ENCODE data around the gene PPP1R14B. TPM values are rescaled to one million over a fixed set of nuclear protein-coding genes. Genes with fewer than 3 reads are reported as not detected.

Gene PPP1R14B
- total RNA-seq, 1 experiment from 2014 or later = 467 TPM

- Histone ChIP-seq H3K27me3 (replicated peaks) (no peaks in the 10 kb centered on the region), H3K9me3 (replicated peaks) (no peaks in the 10 kb centered on the region), H3K36me3 (peaks cover 56% of the 10 kb centered on the region), H3K4me1 (replicated peaks) (peaks cover 13% of the 10 kb centered on the region), H3K27ac (no peak overlapping the region), H3K4me3 (no peak overlapping the region)
- peak in 1 of 2 experiments; percentile 47 for DNase-seq (ENCODE audit: low read depth in 1 of 2, low spot score in 2 of 2)
Observed at GRCh38 chr11:64220798-64221197, 25.9 kb downstream of the PPP1R14B start.

- peaks cover 7% of the 10 kb centered on the region for H3K4me1 ChIP-seq (replicated peaks)
- DNase-seq (ENCODE audit: low read depth in 1 of 2, low spot score in 2 of 2) = peak in 1 of 2 experiments; percentile 47
Observed at GRCh38 chr11:64220271-64220670, 26.5 kb downstream of the PPP1R14B start.

GRCh38 chr11:64219755-64220154, 27.0 kb downstream of the PPP1R14B start:
- Histone ChIP-seq H3K9me3 (replicated peaks) (no peaks in the 10 kb centered on the region), H3K4me1 (replicated peaks) (peaks cover 6% of the 10 kb centered on the region), H3K27me3 (replicated peaks) (no peaks in the 10 kb centered on the region), H3K27ac (no peak overlapping the region), H3K36me3 (peaks cover 59% of the 10 kb centered on the region), H3K4me3 (no peak overlapping the region)
- peak in 1 of 2 experiments; percentile 52 for DNase-seq (ENCODE audit: low read depth in 1 of 2, low spot score in 2 of 2)

More at GRCh38 chr11:64220271-64220670, 26.5 kb downstream of the PPP1R14B start:
- no peaks in the 10 kb centered on the region for H3K9me3 ChIP-seq (replicated peaks)
- peaks cover 56% of the 10 kb centered on the region for H3K36me3 ChIP-seq
- no peaks in the 10 kb centered on the region for H3K27me3 ChIP-seq (replicated peaks)
- no peak overlapping the region for H3K27ac ChIP-seq
- H3K4me3 ChIP-seq = no peak overlapping the region

- Histone ChIP-seq H3K27ac (no peak overlapping the region), H3K27me3 (replicated peaks) (no peaks in the 10 kb centered on the region), H3K4me1 (replicated peaks) (peaks cover 3% of the 10 kb centered on the region; the same call in 1 of the 2 replicates)
Observed at GRCh38 chr11:64219354-64219684, 27.4 kb downstream of the PPP1R14B start.

GRCh38 chr11:64218628-64219353, 28.0 kb downstream of the PPP1R14B start:
- Histone ChIP-seq H3K4me1 (replicated peaks) (0 out of 2 replicates have a peak, but pooled peaks cover 3% of the 10 kb centered on the region), H3K27ac (no peak overlapping the region), H3K36me3 (peaks cover 51% of the 10 kb centered on the region), H3K4me3 (no peak overlapping the region), H3K9me3 (replicated peaks) (no peaks in the 10 kb centered on the region), H3K27me3 (replicated peaks) (no peaks in the 10 kb centered on the region)
- peak in 1 of 2 experiments; percentile 49 for DNase-seq (ENCODE audit: low read depth in 1 of 2, low spot score in 2 of 2)

More at GRCh38 chr11:64219354-64219684, 27.4 kb downstream of the PPP1R14B start:
- peak in 1 of 2 experiments; percentile 51 for DNase-seq (ENCODE audit: low read depth in 1 of 2, low spot score in 2 of 2)
- peaks cover 55% of the 10 kb centered on the region for H3K36me3 ChIP-seq
- no peak overlapping the region for H3K4me3 ChIP-seq
- H3K9me3 ChIP-seq (replicated peaks) = no peaks in the 10 kb centered on the region

GRCh38 chr11:64216879-64217278, 29.9 kb downstream of the PPP1R14B start:
- H3K27me3 ChIP-seq (replicated peaks) = no peaks in the 10 kb centered on the region
- no peak for DNase-seq (ENCODE audit: low read depth in 1 of 2, low spot score in 2 of 2)
- no peaks in the 10 kb centered on the region for H3K9me3 ChIP-seq (replicated peaks)
- H3K4me1 ChIP-seq (replicated peaks) = 0 out of 2 replicates have a peak, but pooled peaks cover 3% of the 10 kb centered on the region
- peaks cover 37% of the 10 kb centered on the region for H3K36me3 ChIP-seq
- no peak overlapping the region for H3K4me3 ChIP-seq
- H3K27ac ChIP-seq = no peak overlapping the region

GRCh38 chr11:64211181-64211872, 35.4 kb downstream of the PPP1R14B start:
- peaks cover 26% of the 10 kb centered on the region for H3K4me1 ChIP-seq (replicated peaks)
- no peaks in the 10 kb centered on the region for H3K27me3 ChIP-seq (replicated peaks)
- H3K4me3 ChIP-seq = no peak overlapping the region
- no peak overlapping the region for H3K27ac ChIP-seq
- H3K9me3 ChIP-seq (replicated peaks) = no peaks in the 10 kb centered on the region
- peaks cover 27% of the 10 kb centered on the region for H3K36me3 ChIP-seq
- no peak for DNase-seq (ENCODE audit: low read depth in 1 of 2, low spot score in 2 of 2)

GRCh38 chr11:64210301-64211020, 36.3 kb downstream of the PPP1R14B start:
- no peaks in the 10 kb centered on the region for H3K27me3 ChIP-seq (replicated peaks)

GRCh38 chr11:64209563-64209843, 37.2 kb downstream of the PPP1R14B start:
- H3K4me1 ChIP-seq (replicated peaks) = peaks cover 25% of the 10 kb centered on the region
- no peak overlapping the region for H3K4me3 ChIP-seq
- DNase-seq (ENCODE audit: low read depth in 1 of 2, low spot score in 2 of 2) = no peak
- no peaks in the 10 kb centered on the region for H3K27me3 ChIP-seq (replicated peaks)
- no peak overlapping the region for H3K27ac ChIP-seq
- no peaks in the 10 kb centered on the region for H3K9me3 ChIP-seq (replicated peaks)
- H3K36me3 ChIP-seq = peaks cover 39% of the 10 kb centered on the region

More at GRCh38 chr11:64210301-64211020, 36.3 kb downstream of the PPP1R14B start:
- peaks cover 29% of the 10 kb centered on the region for H3K4me1 ChIP-seq (replicated peaks)
- H3K27ac ChIP-seq = no peak overlapping the region
- peaks cover 35% of the 10 kb centered on the region for H3K36me3 ChIP-seq
- no peaks in the 10 kb centered on the region for H3K9me3 ChIP-seq (replicated peaks)
- DNase-seq (ENCODE audit: low read depth in 1 of 2, low spot score in 2 of 2) = no peak
- no peak overlapping the region for H3K4me3 ChIP-seq

GRCh38 chr11:64208796-64209562, 37.8 kb downstream of the PPP1R14B start:
- peaks cover 25% of the 10 kb centered on the region for H3K4me1 ChIP-seq (replicated peaks)
- H3K27me3 ChIP-seq (replicated peaks) = no peaks in the 10 kb centered on the region
- no peaks in the 10 kb centered on the region for H3K9me3 ChIP-seq (replicated peaks)
- DNase-seq (ENCODE audit: low read depth in 1 of 2, low spot score in 2 of 2) = no peak
- H3K36me3 ChIP-seq = peaks cover 45% of the 10 kb centered on the region
- no peak overlapping the region for H3K27ac ChIP-seq
- no peak overlapping the region for H3K4me3 ChIP-seq

- H3K4me3 ChIP-seq = no peak overlapping the region
- H3K4me1 ChIP-seq (replicated peaks) = peaks cover 25% of the 10 kb centered on the region
- peak overlapping the region; percentile 62 for H3K27ac ChIP-seq
- H3K27me3 ChIP-seq (replicated peaks) = no peaks in the 10 kb centered on the region
- peaks cover 52% of the 10 kb centered on the region for H3K36me3 ChIP-seq
- H3K9me3 ChIP-seq (replicated peaks) = no peaks in the 10 kb centered on the region
- no peak for DNase-seq (ENCODE audit: low read depth in 1 of 2, low spot score in 2 of 2)
Observed at GRCh38 chr11:64208086-64208795, 38.5 kb downstream of the PPP1R14B start.

- Histone ChIP-seq H3K27ac (peak overlapping the region; percentile 62), H3K4me3 (no peak overlapping the region), H3K9me3 (replicated peaks) (no peaks in the 10 kb centered on the region), H3K36me3 (peaks cover 60% of the 10 kb centered on the region), H3K27me3 (replicated peaks) (no peaks in the 10 kb centered on the region), H3K4me1 (replicated peaks) (peaks cover 25% of the 10 kb centered on the region)
- DNase-seq (ENCODE audit: low read depth in 1 of 2, low spot score in 2 of 2) = peak; percentile 77 to 86
Observed at GRCh38 chr11:64207256-64208085, 39.3 kb downstream of the PPP1R14B start.

Data from SJSA1 (cell line).